HFF-Myc (cell line): ENCODE results near the gene TXN2.
"Not testable (repeated sequence)": the region's sequence is repeated elsewhere in the genome, so short reads cannot be mapped to it uniquely, and the experiment has no call there.

ENCODE experiments used
- DNase-seq: peaks from one replicate; pipeline ENCODE4 v3.0.0-alpha.2; 2011; ENCODE audit warnings: low read depth; ENCODE audit errors: extremely low read depth
- H3K4me3 ChIP-seq: replicated peaks from 2 replicates; pipeline ENCODE4 v1.5.1; 2011; ENCODE audit warnings: low read depth, mild to moderate bottlenecking, control low read depth, low read length
- CTCF ChIP-seq: IDR thresholded peaks from 2 replicates; pipeline ENCODE4 v1.5.1; 2012; ENCODE audit warnings: mild to moderate bottlenecking, low read depth, low read length, control low read depth; ENCODE audit errors: missing control alignments

TXN2 gene

GRCh38 chr22:36425977-36426523 lies 55.4 kb downstream of the TXN2 start:
- DNase-seq = no peak
- TF ChIP-seq CTCF = no peak
- H3K4me3 ChIP-seq = no peak overlapping the region

GRCh38 chr22:36424901-36425579 lies 56.4 kb downstream of the TXN2 start:
- no peak for TF ChIP-seq CTCF
- H3K4me3 ChIP-seq = no peak overlapping the region
- DNase-seq = no peak

- not testable (repeated sequence) for DNase-seq, H3K4me3 ChIP-seq
These were observed 57.0 kb downstream of the TXN2 start for GRCh38 chr22:36424466-36424865.

GRCh38 chr22:36423461-36424404 lies 57.7 kb downstream of the TXN2 start:
- TF ChIP-seq CTCF = no peak
- no peak overlapping the region for H3K4me3 ChIP-seq
- no peak for DNase-seq

GRCh38 chr22:36422287-36423014 lies 59.0 kb downstream of the TXN2 start:
- DNase-seq = no peak
- H3K4me3 ChIP-seq = no peak overlapping the region
- TF ChIP-seq CTCF = no peak

GRCh38 chr22:36419912-36420882 lies 61.2 kb downstream of the TXN2 start:
- DNase-seq = no peak
- H3K4me3 ChIP-seq = no peak overlapping the region
- no peak for TF ChIP-seq CTCF
